NCI-H2081 treated with DMSO at 0.1 percent for 48 hours (cell line): ENCODE measurements around the gene XPR1.

Experiments
- DNase-seq: peaks from one replicate; lab custom pipeline; 2025; lab: John Stamatoyannopoulos, UW

XPR1 gene

DNA sequence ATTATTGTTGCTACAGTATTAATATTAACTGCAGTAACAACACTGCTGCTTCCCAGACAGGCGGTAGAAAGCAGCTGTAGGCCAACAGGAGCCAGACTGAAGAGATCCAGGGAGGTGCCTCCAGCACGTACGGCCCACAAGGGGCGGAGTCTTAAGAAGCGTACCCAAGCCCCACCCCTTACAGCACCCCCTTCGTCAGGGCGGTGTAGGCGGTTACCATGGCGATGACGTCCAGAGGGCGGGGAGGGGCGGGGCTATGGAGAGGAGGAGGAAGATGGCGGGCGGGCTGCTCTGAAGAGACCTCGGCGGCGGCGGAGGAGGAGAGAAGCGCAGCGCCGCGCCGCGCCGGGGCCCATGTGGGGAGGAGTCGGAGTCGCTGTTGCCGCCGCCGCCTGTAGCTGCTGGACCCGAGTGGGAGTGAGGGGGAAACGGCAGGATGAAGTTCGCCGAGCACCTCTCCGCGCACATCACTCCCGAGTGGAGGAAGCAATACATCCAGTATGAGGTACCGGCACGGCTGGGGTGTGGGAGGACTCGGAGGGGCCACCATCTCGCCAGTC lies at the start of gene XPR1:
Gene XPR1 (plus strand): TSS at position 257 of the 560 bp plus-strand sequence. CDS start 180 bp downstream, at position 437.
- DNase-seq, result peak; percentile 95

DNA sequence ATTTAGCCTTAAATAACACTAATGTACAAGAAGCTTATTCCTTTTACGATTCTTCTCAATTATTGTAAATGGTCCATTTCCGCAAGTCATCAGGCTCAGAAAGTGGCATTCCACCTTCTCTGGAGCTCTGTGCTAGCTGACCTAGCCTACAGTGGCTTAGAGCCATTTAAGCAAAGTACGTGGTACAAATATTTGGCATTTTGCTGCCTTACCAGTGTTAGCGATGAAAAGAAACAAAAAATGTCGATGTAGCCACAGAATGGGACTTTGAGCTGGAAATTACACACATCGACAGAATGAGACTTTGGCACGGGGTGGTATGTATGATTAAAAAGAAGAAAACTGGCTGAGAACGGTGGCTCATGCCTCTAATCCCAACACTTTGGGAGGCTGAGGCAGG lies 47.0 kb upstream of the XPR1 start:
- no peak for DNase-seq

DNA sequence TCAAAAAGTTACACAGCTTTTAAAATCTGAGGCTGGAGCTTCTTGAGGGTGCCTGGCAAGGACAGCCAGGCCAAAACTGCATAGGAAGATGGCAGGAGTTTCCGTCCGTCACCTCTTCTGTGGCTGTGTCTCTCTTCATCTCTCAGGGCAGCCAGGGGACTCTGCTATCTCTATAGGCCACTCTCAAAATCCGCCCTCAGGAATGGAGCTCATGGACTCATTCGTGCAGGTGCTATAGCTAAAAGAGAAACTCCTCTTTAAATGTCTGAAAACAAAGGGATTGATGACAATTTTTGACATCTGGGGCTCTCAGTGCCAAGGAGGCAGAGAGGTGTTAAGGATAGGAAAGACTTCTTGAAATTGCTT lies 45.8 kb upstream of the XPR1 start:
- DNase-seq, result no peak

DNA sequence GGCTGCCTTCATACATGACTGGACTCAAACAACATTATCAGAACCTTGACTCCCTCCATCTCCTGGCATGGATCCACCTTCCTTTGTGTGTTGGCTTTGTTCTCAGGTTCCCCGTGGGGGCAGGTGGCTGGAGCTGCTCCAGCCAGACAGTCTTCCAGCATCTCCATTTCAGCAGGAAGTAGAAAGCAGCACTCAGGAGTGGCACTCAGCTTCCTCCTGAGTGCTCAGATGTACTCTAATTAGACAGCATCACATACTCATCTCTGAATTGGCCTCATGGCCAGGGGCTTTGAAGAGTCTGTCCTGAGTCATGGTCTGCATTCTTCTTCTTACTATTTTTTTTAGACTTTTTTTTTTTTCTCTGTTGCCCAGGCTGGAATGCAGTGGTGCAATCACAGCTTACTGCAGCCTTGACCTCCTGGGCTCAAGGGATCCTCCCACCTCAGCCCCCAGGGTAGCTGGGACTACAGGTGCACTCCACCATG lies 45.1 kb upstream of the XPR1 start:
- peak; percentile 51 for DNase-seq

DNA sequence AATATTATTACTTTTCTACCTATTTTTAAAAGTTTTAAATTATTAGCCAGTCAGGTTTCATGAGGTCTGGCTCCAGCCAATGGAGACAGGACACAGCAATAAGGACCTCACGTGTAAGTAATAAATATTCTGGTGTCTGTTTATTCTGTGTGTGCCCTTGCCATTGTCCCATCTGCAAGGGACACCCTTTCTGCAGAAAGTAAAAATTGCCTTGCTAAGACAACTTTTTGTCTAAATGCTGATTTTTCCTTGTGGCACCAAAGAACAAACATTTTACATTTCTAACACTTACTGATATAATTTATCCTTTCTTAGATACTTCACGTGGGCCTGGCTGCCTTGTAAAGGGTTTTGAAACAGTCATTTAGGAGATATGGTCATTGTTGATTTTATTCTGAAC lies 43.7 kb upstream of the XPR1 start:
- no peak for DNase-seq

DNA sequence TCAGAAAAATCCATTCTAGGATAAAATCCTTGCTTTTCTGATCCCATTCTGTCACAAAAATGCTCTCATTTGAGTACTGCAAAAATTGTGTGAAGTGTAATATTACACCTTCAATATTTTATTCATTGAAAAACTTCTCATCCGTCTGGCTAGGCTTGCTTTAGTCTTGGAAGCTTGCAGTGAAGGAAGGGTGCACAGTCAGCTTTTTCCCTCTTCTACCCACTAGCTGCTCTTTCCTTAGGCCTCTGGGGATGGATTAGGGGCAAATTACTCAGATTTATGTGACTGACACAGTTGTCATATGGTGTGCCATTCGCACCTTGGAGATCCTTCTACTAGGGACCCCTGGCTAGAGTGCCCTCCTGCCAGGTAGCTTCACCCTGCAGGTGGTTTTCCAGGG lies 40.9 kb upstream of the XPR1 start:
- DNase-seq, result no peak

DNA sequence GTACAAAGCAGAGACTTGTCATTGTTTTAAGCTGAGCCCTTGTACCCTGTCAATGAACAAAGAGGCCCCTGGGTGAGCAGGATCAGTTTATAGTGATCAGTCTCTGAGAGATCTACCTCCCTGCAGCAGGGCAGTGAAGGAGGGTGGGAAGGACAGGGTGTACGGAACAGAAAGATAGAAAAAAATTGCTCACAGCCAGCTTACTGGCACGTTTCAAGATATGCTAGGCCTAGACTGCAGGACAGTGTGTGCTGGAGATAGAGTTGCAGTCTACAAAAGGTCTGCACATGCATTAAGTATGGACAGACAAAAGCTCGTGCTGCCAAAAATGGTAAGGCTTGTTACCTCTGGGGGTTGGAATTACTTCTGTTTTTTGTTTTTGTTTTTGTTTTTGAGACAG lies 38.4 kb upstream of the XPR1 start:
- no peak for DNase-seq

DNA sequence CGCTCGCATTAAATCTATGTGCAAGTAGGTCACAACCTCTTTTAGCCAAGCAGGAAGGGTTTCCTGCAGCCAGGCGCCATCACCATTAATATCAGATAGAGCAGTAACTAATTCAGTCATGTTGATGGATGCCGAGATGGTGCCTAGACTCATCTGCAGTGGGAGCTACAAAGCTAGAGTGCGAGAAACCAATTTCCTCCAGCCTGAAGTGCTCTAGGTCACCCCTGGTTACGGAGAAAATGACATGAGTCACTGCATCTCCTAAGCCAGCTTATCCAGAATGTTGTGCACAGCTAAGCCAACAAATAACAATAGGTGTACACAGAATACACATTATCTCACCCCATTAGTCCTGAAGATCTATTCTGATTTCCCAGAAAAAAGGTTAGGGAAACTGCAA lies 37.1 kb upstream of the XPR1 start:
- DNase-seq, result no peak

DNA sequence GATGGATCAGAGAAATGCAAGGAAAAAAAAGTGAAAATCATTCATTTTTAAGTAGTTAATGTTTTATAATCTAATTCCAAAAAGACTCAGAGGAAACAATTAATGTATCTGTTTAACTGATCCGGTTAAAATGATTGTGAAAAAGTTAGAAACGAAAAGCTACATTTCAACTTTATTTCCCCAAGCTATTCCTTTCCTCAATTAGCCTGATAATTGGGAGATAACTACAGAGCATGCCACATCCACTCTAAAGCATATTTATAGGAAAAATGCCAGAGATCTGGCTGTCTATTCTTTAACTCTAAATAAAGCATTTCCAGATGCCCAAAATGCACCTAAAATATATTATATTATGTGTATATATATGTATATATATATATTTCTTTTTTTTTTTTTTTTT lies 35.9 kb upstream of the XPR1 start:
- DNase-seq, result no peak

DNA sequence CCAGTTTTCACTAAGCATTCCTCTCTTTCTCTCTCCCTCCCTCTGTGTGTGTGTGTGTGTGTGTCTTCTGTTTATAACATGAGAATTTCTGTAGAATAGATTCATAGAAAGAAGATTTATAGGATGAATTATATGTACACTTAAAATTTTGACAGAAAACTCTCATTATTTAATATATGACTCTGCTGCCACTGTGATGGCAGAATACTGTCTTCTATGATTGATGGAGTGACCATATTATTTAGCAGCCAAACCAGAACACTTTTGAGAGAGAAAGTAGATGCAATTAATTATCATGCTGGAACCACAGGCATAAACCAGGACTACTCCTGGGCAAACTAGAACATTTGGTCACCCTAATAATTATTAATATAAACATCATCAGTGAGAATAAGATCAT lies 34.3 kb upstream of the XPR1 start:
- no peak for DNase-seq

DNA sequence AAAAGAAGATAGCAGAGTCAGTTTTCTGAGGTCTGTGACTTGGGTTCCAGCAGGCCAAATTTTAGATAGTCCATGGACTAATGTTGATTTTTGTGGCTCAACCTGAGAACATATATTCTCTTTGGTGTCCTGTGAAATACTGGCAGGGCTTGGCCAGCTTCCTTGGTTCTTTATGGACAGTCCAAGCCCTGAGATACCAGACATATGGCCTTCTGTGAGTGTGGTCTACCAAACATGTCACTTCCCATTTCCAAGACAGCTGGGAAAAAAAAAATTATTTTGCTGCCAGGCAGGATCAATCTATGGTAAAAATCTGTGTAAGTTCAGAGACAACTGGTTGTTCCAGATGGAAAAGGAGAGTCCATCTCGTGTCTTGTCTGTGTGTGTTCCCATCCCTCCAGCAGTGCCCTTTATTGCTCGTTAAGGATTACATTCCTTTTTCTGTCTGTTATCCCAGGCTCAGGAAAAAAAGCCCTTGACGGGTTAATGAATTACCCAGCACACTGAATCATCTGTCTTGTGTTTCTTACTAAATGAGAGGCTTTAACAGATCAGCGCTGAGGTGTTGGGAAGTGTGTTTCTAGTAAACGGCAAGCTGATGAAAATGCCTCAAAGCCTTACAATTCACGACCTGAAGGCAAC lies 33.4 kb upstream of the XPR1 start:
- no peak for DNase-seq

DNA sequence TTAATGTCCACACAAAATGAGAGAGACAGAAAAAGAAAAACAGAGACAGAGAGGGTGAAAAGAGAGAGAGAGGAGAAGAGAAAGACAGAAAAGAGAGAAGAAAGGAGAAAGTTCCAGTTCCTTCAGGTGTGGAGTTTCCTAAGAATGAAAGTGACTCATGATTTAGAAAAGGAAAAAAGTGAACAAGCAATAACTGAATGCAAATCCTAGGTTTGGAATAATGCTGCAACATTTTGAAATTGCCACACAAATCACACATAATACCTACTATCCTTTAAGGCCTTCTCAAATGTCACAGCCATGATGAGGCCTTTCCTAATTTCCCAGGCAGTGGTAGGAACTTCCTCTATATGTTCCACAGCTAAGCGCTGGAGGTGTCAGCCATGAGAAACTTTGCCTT lies 31.5 kb upstream of the XPR1 start:
- DNase-seq, result no peak

DNA sequence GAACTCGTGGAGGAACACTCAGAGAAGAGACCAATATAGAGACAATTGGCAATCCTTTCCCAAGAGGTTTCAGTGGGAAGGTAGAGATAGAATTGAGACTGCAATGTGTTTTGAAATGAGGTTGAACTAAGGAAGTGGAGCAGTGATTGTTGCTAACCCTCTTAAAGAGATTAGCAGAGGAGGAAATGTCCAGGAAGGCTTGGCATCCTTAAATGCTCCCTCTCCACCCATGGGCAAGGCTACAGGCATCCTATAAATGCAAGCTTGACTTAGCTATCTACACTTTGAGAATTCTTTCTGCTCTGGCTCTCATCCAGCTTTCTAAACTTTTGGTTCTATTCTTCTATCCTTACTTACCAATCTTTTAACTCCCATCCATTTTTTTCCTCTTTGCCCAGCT lies 30.3 kb upstream of the XPR1 start:
- no peak for DNase-seq

DNA sequence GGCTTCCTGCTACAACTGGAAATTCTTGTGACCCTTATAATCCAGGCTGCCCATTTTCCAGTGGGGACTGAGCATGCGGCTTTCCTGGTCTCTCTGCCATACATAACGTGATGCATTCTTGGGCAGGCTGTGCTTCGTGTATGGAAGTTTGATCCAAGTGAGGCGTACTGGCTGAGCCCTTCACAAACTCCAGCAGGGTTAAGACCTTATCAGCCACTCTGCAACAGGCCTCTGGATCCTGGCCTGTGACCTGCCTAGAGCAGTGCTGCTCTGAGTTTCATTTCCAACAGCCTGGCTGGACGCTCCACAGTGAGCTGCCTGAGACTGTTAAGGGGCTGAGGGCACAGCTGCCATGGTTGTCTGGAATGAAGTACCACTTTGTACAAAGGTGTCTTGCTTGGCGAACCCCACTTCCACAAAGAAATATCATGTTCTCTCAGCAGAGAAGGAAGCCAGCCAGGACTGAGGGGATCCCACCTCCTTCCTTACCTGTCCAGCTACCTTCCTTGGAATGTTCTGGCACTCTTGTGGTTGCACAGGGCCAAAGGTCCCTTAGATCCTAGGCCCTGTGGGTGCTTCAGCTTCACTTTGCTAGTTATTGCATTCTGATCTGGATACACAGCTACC lies 28.5 kb upstream of the XPR1 start:
- no peak for DNase-seq

DNA sequence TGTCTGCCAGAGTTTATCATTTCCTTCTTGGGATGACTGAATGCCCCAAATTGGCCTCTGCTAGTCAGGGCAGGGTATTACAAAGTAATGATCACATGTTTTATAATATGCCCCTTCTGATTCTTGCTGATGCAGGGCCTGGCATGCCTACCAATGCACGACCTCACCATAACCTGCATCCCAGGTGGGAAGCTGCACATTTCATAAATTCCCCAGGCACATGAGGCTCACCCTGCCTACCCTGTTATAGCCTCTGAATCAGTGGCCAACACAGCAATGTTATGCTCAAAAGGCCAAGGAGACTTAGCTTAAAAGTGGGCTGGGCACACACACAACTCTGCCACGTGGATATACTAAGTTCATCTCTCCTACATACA lies 28.0 kb upstream of the XPR1 start:
- DNase-seq, result no peak

DNA sequence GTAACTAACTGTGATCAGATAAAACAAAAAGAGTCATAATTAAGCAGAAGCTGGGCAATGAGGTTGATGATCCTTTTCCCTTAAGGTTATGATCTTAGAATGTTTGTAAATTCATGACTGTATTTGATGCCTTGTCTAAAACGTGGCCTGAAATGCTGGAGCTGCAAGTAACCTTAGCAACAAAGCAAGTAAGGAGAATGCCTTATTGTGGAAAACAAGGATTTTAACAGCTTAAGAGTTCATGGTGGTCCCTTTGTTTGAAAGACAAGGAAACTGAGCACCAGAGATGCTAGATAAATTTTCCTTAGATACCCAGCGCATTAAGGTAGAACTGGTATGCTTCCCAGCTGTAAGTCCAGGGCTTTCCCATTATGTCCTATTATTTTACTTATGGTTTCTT lies 25.7 kb upstream of the XPR1 start:
- no peak for DNase-seq

DNA sequence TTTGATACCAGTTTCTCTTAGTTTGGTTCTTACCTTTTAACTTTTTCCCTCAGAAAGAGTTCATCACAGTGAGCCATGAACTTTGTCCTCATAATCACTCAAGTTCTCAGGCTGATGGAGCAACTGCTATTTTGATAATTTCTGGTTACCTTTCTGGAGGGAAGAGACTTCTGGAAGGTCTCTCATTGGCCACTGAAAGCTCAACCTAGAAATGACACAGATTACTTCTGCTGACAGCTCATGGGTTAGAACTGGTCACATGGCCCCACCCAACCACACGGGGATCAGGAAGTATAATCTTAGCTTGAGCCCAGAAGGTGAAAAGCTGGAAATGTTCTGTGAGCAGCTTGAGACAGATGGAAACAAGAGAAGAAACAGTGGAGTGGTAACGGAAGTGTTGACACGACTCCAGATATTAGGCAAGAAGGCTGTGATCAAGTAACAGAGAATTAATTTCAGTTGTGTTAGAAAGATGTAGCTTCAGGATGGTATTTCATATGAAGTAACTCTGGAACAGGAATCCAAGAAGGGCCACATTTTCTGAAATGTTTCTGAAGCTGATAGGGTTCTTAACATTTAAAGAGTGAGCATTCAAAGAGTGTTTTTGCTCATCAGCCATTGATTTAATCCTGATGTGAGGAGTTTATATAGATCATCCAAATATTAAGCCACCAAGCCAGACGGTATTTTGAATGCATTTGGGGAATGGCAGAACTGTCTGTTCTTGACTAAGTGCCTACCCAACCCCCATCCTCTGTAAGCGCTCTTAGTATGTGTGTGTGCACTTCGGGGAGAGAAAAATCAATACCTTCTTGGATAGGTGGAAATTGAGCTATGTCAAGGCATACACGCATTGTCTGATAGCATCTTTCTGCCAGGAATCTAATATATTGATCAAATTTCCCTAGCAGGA lies 21.9 kb upstream of the XPR1 start:
- no peak for DNase-seq

DNA sequence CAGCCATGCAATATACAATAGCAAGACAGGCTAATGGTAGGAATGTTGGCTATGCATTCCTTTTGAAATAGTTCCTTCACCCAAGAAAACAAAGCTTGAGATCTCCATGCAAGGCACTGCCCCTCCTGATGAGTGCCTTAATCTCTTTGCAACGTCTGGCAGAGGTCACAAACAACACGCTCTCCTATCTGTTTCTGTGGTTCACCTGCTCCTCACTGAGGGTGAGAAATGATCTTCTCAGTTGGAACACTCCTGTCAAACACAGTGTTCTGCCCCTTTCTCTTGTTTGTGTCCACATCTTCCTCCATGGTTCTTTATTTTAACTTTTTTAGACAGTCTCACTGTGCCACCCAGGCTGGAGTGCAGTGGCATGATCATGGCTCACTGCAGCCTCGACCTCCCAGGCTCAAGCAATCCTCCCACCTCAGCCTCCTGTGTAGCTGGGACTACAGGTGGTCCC lies 21.2 kb upstream of the XPR1 start:
- no peak for DNase-seq

DNA sequence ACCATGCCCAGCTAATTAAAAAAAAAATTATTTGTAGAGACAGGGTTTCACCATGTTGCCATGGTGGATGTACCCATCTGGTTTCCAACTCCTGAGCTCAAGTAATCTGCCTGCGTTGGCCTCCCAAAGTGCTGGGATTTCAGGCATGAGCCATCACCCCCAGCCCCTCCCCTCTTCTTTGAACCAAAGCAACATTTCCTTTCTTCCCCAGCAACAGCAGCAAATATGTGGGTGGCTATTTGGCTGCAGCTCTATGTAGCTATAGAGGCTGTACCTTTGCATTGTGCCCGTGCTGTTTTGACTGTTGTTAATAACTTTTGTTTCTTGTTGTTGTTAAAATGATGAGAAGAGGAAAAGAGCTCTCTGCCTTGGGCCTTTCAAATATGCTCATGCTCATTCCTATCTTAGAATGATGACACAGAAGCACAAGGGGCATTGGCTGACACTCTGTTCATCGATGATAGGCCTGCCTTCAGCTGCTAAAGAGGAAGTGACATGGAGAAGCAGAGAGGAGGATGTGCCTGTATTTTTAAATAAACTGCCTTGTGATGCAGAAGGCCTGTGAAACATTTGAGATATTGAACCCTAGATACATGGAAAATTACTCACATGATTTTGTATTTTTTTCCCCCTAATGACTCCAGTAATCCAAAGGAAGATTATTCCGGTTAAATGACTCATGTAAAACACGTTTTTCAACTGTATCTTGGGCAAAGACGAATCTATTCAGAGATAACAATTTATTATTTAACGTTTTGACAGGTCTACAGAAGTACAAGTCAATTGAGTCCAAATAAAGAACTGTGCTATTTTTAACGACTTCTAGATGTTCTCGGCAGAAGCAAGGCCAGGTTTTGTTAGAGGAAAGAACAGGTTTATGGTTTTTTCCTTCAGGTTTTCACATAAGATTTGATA lies 20.5 kb upstream of the XPR1 start:
- no peak for DNase-seq

DNA sequence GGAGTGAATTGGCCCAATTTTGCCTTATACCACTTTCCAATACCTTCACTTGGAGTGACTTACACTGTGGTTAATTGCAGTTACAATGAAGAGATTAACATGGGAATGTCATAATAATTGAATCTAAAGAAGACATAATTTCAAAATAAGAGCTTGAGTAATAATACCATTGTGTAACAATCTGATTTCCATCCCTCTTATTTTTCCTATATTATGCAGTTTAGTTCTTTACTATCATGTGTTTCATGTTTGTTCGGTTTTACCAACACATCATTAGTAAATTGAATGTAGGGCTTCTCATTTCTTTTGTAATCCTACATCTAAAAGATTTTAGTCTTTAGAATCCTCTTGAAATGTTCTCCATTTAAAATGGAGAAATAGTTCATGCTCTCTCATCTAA lies 19.2 kb upstream of the XPR1 start:
- no peak for DNase-seq

DNA sequence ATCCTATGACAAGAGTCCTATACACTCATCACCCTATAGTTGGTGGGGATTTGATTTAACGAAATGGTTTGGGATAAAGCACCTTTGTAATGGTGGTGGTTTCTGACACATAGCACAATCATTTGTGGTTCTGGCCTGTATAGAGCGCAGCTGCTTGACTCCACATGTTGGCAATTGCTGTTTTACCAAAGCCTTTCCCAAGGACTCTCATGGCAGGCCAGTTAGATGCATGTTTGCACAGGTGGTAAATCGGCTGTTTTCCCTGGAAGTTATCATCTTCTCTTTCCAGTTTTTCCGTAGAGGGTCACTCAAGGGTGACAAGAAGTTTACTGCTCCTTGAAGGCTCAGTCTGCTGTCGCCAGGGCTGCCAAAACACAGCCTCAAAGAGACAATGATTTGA lies 17.1 kb upstream of the XPR1 start:
- no peak for DNase-seq
